Thymus (tissue), 11 donors: Measurements from ENCODE around the gene DGKG. TPM values are rescaled to one million over a fixed set of nuclear protein-coding genes. Genes with fewer than 3 reads are reported as not detected.

Source experiments
- DNase-seq, 9 donors: peaks; one replicate each; pipeline ENCODE4 v3.0.0-alpha.2; 2013; ENCODE audit warnings: low spot score in 9 of 9, low read depth in 6 of 9, missing footprints in 1 of 9
- H3K27ac ChIP-seq, 2 donors: one replicate each; pipeline ENCODE4 v1.5.1; 2013; ENCODE audit warnings: control low read depth in 1 of 2, low read depth in 1 of 2, low read length in 1 of 2, mild to moderate bottlenecking in 1 of 2, moderate library complexity in 1 of 2
- H3K27me3 ChIP-seq, 2 donors: one replicate each; pipeline ENCODE4 v1.5.1; 2013; ENCODE audit warnings: low read length in 1 of 2; ENCODE audit not compliant: control insufficient read depth in 2 of 2, insufficient read depth in 1 of 2
- H3K36me3 ChIP-seq, 2 donors: one replicate each; pipeline ENCODE4 v1.5.1; 2013; ENCODE audit warnings: low read length in 1 of 2, mild to moderate bottlenecking in 1 of 2, moderate library complexity in 1 of 2; ENCODE audit not compliant: control insufficient read depth in 2 of 2, insufficient read depth in 2 of 2
- H3K4me1 ChIP-seq, 2 donors: one replicate each; pipeline ENCODE4 v1.5.1; 2013; ENCODE audit warnings: low read length in 2 of 2; ENCODE audit not compliant: control insufficient read depth in 2 of 2, insufficient read depth in 2 of 2
- H3K4me3 ChIP-seq, 2 donors: one replicate each; pipeline ENCODE4 v1.5.1; 2013; ENCODE audit warnings: low read length in 2 of 2, control low read depth in 1 of 2, mild to moderate bottlenecking in 1 of 2
- H3K9me3 ChIP-seq, 2 donors: one replicate each; pipeline ENCODE4 v1.5.1; 2013; ENCODE audit warnings: low read length in 1 of 2, mild to moderate bottlenecking in 1 of 2; ENCODE audit not compliant: control insufficient read depth in 2 of 2, insufficient read depth in 1 of 2
- WGBS: extraction: QIAGEN DNeasy Blood & Tissue Kit; methylation state at CpG from one replicate; pipeline ENCODE4 v1.1.7; 2013; 5-methylcytosine and 5-hydroxymethylcytosine counted together
- polyA plus RNA-seq: library from polyadenylated mRNA; stranded (reverse); fragments of 200-250 nt; gene quantifications from one replicate; pipeline ENCODE4 v1.2.3, GENCODE V29; 2013
- total RNA-seq: library from RNA; stranded (reverse); fragments of 120-200 nt; gene quantifications from one replicate; pipeline ENCODE4 v1.2.4, GENCODE V29; 2013
- donor health status: healthy.

The DGKG gene
- total and polyA plus RNA-seq, 2 donors: 1.1 to 1.6 TPM

DNA sequence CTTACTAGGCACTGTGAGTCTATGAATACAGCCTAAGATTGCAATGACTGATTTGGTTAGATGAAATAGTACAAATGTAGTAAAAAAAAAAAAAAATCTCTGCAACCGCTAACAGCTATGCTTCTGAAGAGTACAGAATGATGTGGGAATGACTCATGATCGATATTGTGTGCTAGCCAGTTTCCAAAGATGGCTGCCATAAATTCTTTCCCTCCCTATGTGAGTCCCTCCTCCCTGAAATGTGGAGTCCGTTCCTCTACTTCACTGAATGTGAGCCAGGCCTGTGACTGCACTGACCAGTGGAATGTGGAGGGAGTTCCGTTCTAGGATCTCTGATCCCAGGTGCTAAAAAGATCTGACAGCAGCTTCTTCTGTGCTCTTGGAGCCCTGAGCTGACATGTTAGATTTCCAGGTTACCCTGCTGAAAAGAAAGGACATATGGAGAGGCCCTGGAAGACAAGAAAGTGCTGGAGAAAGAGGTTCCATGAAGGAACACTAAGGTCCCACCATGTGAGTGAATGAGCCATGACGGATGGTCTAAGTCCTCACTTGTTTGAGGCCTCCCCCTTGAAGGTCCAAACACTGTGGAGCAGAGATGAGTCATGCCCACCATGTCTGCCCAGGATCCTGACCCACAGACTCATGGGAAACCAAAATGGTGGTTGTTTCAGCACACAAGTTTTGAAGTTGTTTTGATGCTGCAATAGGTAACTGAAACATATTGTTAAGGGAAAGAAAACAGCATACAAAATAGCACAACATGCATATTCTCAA lies 46.3 kb downstream of the DGKG start:
- Histone ChIP-seq H3K27ac (no peak overlapping the region), H3K4me1 (no peaks in the 10 kb centered on the region), H3K36me3 (no peaks in the 10 kb centered on the region), H3K9me3 (no peaks in the 10 kb centered on the region), H3K4me3 (no peak overlapping the region), H3K27me3 (peaks cover 0 to 2% of the 10 kb centered on the region in 2 donors)
- 95% methylated on average over 5 of the region's 5 CpGs for WGBS
- DNase-seq: no peak

DNA sequence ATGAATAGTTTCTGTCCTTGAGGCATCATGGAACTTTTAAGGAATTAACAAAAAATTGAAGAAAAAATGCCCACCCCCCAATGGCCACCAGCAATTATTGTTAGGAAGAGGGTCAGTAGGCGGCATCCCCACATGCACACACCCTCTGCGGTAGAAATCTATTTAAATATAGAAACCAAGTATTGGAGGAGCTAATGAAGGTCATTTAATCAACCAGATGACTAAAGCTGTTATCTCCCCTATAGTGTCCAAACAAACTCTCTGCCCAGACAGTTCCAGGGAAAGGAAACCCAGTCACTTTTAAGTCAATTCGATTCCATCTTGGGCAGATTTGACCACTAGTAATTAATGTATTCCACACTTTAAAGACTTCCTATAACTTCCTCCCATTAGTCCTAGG lies 47.1 kb downstream of the DGKG start:
- no peak overlapping the region for H3K4me3 ChIP-seq
- H3K9me3 ChIP-seq: no peaks in the 10 kb centered on the region
- no peaks in the 10 kb centered on the region for H3K36me3 ChIP-seq
- 97% methylated on average over 3 of the region's 3 CpGs for WGBS
- no peak for DNase-seq
- H3K27ac ChIP-seq: no peak overlapping the region
- H3K27me3 ChIP-seq: peaks cover 0 to 2% of the 10 kb centered on the region in 2 donors
- H3K4me1 ChIP-seq: no peaks in the 10 kb centered on the region

DNA sequence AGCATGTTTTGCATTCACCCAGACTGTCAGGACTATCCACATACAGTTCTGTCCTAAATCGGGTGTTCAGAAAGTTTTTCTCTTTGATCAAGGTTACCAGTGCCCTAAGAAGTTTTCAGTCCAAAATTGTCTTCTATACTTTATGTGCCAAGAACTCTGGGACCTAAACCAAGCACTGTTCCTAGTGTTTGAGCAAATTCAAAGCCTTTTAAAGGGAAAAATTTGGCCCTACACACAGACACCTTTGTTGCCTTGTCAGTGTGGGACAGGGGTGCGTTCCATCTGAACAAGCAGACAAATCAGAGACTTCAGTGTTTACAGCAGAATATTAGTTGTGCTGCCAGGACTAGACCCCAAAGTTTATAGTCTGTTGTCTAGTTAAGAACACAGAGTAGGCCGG lies 50.6 kb downstream of the DGKG start:
- Histone ChIP-seq H3K9me3 (no peaks in the 10 kb centered on the region), H3K36me3 (no peaks in the 10 kb centered on the region), H3K27ac (no peak overlapping the region), H3K4me3 (no peak overlapping the region), H3K27me3 (peaks cover 0 to 2% of the 10 kb centered on the region in 2 donors), H3K4me1 (no peaks in the 10 kb centered on the region)
- DNase-seq: no peak
- WGBS: 98% methylated on average over 3 of the region's 3 CpGs

- 100% methylated on average over 1 of the region's 1 CpG for WGBS
- Histone ChIP-seq H3K27me3 (peaks cover 0 to 10% of the 10 kb centered on the region in 2 donors), H3K4me3 (no peak overlapping the region), H3K9me3 (no peaks in the 10 kb centered on the region), H3K4me1 (no peaks in the 10 kb centered on the region), H3K27ac (no peak overlapping the region), H3K36me3 (no peaks in the 10 kb centered on the region)
- DNase-seq: no peak
Measured at GRCh38 chr3:186308549-186308948, 53.5 kb downstream of the DGKG start.

DNA sequence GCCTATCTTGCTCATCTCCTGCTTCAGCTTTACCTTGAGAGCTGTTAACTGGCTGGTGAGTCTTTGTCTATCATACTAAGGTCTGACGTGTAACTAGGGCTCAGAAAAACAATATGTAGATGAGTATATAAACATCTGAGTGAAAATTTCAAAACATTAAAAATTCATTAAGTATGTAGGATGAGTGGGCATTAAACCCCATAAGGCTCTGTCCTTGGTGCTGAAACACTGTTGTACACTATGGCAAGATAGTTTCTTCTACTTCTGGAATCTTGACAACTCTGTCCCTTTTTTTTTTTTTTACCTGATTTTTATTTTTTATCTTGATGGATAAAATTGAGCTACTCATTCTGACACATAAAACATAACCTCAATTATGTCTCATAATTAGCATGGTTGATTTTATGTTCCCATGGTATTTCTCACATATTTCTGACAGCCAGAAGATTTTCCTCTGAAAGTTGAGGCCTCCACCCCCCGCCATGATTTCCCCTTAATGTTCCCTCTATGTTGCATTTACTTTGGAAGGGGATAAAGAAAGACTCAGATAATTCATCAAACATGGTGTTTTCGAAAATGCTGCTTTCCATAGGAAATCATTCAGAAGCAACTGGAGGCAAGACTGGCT lies 54.3 kb downstream of the DGKG start:
- 74% methylated on average over 3 of the region's 3 CpGs for WGBS
- Histone ChIP-seq H3K9me3 (no peaks in the 10 kb centered on the region), H3K4me3 (no peak overlapping the region)

DNA sequence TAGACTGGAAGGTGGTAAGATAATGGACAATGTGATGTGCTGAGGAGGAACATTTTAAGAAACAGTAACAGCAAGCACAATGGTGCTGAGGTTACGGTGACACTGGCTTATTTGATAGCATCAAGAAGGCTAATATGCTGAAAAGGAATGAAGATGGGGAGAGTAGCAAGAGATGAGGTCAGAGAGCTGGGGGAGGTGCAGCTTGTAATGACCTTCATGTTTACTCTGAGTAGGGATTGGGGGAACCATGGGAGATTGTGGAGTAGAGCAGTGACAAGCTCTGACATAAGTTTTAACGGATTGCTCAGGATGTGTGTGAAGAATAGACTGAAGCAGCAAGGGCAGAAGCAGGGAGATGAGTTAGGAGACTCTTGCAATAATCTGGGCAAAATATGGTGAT lies 56.7 kb downstream of the DGKG start:
- Histone ChIP-seq H3K27ac (no peak overlapping the region), H3K4me3 (no peak overlapping the region), H3K4me1 (no peaks in the 10 kb centered on the region), H3K27me3 (peaks cover 0 to 17% of the 10 kb centered on the region in 2 donors), H3K36me3 (no peaks in the 10 kb centered on the region), H3K9me3 (no peaks in the 10 kb centered on the region)
- WGBS: 93% methylated on average over 2 of the region's 2 CpGs
- no peak for DNase-seq

More for the DNA sequence above, 54.3 kb downstream of the DGKG start:
- DNase-seq: peak in 8 of 9 donors; percentile 2 to 69 (median 33)
- no peaks in the 10 kb centered on the region for H3K4me1 ChIP-seq
- peaks cover 0 to 18% of the 10 kb centered on the region in 2 donors for H3K27me3 ChIP-seq
- H3K36me3 ChIP-seq: no peaks in the 10 kb centered on the region
- no peak overlapping the region for H3K27ac ChIP-seq

DNA sequence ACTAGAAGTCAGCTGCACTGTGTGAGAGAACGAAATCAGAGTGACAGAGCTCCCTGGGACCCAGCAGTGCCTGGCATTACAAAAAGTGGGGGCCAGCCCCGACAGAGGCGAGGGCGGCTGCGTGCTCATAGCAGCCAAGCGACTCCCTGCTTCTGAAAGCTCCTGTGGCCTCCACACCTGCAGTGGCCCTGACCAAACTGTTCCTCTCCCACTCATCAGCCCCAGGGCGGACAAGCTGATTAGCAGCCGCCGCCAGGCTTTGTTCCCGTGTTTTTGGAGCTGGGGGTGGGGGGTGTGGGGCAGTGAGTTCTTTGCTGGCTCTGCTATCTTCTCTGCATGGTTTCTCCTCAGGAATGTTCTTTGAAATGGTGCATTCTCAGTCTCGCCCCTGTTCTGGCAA lies 58.1 kb downstream of the DGKG start:
- H3K27ac ChIP-seq: no peak overlapping the region
- no peaks in the 10 kb centered on the region for H3K36me3 ChIP-seq
- 73% methylated on average over 11 of the region's 11 CpGs for WGBS
- DNase-seq: no peak
- H3K27me3 ChIP-seq: peaks cover 0 to 17% of the 10 kb centered on the region in 2 donors
- no peaks in the 10 kb centered on the region for H3K4me1 ChIP-seq
- no peak overlapping the region for H3K4me3 ChIP-seq
- no peaks in the 10 kb centered on the region for H3K9me3 ChIP-seq

DNA sequence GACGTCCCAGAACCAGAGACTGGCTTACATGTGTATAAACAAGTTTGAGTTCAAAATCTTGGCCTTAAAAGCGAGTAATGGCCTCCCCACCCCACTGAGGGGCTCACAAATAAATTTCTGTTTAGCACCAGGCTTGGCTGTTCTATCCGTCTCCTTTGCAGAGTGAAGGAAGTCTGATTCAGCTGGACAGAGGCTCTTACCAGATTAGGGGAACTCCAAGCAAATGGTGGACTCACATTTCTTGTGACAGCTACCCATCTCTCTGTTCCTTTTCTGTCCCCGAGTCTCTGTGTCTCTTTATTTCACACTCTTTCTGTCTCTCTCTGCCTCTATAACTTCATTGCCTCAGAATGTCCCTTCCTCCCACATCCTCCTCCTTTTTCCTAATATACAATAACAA lies 62.7 kb downstream of the DGKG start:
- Histone ChIP-seq H3K4me1 (no peaks in the 10 kb centered on the region), H3K27ac (no peak overlapping the region), H3K4me3 (no peak overlapping the region), H3K27me3 (peaks cover 0 to 18% of the 10 kb centered on the region in 2 donors), H3K9me3 (no peaks in the 10 kb centered on the region), H3K36me3 (no peaks in the 10 kb centered on the region)
- DNase-seq: no peak
- WGBS: 87% methylated on average over 4 of the region's 4 CpGs

DNA sequence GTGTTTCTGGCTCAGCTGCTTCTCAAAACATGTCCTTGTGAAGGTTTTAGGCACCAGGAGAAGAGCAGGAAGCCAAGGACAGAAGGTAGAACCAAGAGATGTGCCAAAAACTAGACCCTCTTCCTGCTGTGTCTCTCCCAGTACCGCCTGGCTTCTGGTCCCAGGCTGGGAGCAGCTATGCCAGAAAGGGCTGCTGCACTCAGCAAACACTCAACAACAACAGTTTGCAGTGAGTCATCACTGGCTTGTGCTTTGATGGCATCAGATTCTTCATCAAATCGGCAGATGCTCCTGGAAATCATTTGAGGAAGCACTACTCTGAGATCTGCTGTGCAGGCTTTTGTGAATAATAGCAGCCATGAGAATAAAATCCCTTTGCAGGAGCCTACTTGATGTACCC lies 63.2 kb downstream of the DGKG start:
- H3K36me3 ChIP-seq: no peaks in the 10 kb centered on the region
- WGBS: 79% methylated on average over 2 of the region's 2 CpGs

More for the DNA sequence above, 63.2 kb downstream of the DGKG start:
- no peak overlapping the region for H3K4me3 ChIP-seq
- H3K9me3 ChIP-seq: no peaks in the 10 kb centered on the region
- no peak for DNase-seq
- no peak overlapping the region for H3K27ac ChIP-seq
- no peaks in the 10 kb centered on the region for H3K4me1 ChIP-seq
- H3K27me3 ChIP-seq: peaks cover 0 to 14% of the 10 kb centered on the region in 2 donors
